SK-MEL-5 (cell line): ENCODE measurements around the gene MGARP. TPM values are rescaled to one million over a fixed set of nuclear protein-coding genes. Genes with fewer than 3 reads are reported as not detected.
"Not testable (repeated sequence)": the region's sequence is repeated elsewhere in the genome, so short reads cannot be mapped to it uniquely, and the experiment has no call there.

ENCODE experiments used
- DNase-seq: peaks from one replicate; pipeline ENCODE4 v3.0.0-alpha.2; 2016; ENCODE audit warnings: low read depth, low spot score
- in situ Hi-C: cut with HindIII; loops from 2 replicates; pipeline ENCODE4 v1.10.0; 2016; ENCODE audit warnings: low sequenced_read_pairs, high pct_unique_total_duplicates, low pct_unique_long_range_greater_than_20kb
- total RNA-seq: library from RNA; depleted of rRNA; stranded (reverse); fragments of >200 nt; shearing (Covaris generic); gene quantifications from 2 replicates; pipeline ENCODE4 v1.2.3, GENCODE V29; 2014

Gene MGARP
- total RNA-seq, 1 experiment from 2014 or later, result not detected

DNA sequence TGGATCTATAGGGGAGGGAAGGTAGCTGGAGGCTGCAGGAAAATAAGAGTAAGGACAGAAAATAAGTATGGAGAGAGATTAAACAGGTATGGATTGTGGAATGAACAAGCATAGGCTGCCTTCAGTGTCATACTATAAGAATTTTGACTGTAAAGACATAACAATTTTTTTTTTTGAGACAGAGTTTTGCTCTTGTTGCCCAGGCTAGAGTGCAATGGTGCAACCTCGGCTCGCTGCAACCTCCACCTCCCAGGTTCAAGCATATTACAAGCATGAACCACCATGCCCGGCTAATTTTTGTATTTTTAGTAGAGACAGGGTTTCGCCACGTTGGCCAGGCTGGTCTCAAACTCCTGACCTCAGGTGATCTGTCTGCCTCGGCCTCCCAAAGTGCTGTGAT is 24.4 kb downstream of the MGARP start:
- in situ Hi-C loops, DNase-seq: not testable (repeated sequence)

DNA sequence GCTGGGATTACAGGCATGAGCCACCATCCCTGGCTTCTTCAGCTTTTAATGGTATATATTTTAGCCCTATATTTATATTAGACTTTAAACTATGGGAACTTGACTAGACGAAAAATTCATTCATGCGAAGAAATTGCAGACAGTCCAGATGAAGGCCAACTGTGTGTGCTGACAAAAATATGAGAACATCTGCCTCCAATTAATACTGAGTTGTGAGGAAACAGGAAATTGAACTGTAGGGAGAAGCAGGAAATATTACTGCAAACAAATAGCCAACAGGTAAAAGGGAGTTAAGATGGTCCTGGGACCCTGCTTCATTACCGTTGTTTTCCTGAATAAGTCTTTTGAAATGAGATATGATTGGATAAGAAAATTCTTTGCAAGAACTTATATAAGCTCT is 26.3 kb downstream of the MGARP start:
- in situ Hi-C loops, result no loop called here

DNA sequence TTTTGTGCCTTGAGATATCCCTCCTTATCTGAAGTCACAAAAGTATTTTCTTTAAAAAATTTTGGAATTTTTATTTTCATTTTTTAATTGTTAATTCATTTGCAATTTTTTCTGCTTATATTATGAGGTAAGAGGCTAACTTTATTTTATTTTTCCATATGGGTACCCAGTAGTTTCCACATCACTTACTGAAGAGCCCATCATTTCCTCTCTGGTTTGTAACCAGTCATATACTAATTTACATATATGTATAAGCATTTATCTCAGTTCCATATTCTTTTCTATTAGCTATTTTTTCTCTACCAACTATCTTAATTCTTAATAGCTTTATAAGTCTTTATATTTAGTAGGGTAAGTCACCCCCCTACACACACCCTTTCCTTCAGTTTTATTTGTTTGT is 27.0 kb downstream of the MGARP start:
- in situ Hi-C loops, result no loop called here
- no peak for DNase-seq

More for the DNA sequence above, 26.3 kb downstream of the MGARP start:
- DNase-seq, result no peak

DNA sequence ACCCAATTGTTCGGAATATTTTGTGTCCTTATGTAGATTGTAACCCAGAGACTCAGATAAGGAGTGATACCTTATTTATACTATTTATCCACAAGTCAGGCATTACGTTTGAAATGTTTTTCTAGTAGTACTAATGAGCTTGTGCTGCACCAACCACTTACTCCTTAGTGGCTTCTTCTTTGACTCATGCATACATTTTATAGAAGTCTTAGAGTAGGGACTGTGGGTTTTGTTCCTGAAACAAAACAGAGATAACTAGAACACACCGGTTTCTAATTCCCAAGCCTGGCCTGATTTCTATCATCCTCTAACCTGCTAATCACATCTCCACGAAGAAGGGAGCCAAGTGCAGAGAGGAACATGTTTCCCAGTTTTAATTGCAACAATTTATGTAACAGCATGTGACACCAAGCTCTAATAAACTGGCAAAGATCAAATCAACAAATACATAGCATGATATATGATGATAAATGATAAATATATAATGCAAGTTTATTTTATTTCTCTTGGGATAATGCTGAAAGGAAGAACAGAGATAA is 32.3 kb downstream of the MGARP start:
- in situ Hi-C loops, result no loop called here
- DNase-seq, result no peak

DNA sequence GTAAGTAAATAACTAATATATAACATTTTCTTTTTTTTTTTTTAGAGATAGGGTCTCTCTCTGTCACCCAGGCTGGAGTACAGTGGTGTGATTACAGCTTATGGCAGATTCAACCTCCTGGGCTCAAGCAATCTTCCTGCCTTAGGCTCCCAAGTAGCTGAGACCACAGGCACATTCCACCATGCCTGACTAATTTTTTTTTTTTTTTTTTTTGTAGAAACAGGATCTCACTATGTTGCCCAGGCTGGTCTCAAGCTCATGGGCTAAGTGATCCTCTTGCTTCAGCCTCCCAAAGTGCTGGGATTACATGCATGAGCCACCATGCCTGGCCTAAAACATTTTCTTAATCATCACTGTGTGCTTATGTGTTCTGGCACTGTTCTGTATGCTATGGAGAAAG is 32.8 kb downstream of the MGARP start:
- in situ Hi-C loops, result no loop called here
- no peak for DNase-seq

DNA sequence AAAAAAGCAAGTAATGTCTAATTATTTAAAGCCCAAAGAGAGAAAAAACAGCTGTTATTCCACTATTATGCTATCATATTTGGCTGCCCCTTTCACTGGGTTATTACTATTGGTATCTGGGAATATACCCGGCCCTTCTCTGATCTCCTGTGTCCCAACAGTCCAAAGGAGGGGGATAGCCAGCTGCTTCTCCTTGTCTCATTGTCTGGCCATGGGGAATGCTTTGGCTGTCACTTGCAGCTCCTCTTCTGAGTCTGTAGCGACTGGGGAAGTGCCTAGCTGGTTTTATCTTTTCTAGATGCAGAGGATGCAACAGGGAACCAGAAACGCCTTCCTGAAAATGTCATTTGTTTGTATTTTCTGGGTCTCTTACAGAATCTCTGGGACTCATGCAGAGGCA is 33.9 kb downstream of the MGARP start:
- no peak for DNase-seq
- in situ Hi-C loops, result no loop called here

DNA sequence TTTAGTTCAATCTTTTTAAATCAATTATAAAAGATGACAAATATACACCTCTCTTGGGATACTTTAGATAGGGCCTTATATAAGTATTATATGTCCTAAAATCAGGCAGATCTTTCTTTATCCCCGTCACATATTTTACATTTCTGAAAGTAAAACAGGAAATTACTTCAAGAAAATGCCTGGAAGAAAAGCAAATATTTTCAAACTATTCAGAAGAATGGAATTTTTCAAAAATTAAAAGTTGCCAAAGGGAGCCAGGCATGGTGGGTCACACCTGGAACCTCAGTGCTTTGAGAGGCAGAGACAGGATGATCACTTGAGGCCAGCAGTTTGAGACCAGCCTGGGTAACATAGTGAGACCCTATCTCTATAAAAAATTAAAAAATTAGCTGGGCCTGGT is 34.4 kb downstream of the MGARP start:
- in situ Hi-C loops, result no loop called here
- DNase-seq, result no peak

DNA sequence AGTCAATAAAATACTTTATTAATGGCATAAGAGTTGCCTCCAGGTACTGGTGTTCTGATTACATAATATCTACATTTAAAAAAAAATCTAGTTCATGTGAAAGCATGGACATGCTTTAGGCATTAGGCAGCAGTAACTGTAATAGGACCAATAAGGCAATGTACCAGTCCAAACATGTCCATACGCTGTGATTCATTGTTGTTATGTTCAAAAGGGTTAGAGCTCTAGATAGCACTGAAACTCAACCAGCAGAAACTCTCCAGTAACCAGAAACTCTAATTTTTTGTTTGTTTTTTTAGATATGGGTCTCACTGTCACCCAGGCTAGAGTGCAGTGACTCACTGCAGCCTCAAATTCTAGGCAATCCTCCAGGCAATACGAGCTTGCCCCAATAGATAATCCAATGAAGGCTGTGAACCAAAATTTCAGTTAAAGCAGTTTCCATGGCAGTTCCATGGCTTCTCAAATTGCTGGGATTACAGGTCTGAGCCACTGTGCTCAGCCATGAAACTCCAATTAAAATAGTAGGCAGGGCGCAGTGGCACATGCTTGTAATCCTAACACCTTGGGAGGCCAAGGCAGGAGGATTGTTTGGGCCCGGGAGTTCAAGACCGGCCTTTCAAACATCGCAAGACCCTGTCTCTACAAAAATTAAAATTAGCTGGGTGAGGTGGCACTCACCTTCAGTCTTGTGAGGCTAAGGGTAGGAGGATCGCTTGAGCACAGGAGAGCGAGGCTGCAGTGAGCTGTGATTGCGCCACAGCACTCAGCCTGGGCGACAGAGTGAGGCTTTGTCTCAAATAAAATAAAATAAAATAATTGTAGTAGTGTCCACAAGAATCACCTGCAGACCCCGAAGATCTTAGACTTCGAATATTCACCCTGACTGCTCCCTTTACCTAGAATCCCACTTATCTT is 36.3 kb downstream of the MGARP start:
- in situ Hi-C loops, result no loop called here
- DNase-seq, result no peak

DNA sequence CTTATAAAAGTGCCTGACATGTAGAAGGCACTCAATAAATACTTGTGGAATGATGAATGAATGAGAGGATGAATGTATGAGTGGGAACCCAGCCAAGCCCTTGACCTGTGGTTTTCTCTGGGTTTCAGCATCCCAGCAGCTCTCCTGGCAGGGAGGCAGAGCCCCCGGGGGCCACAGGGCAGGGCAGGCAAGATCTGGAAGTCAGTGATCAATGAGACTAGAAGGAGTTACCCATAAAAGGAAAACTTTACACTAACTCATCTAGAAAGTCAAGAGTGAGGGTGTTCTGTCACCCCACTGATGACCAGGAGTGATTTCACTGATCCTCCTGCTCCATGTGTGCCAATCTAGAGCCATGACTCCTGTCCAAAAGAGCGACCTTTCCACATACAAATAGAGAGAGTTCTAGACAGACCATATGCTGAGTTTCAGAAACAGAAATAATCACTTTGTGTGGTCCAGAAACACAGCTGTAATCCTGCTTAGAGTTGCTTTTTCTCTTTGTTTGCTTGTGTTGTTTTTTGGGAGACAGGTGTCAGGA is 37.4 kb downstream of the MGARP start:
- in situ Hi-C loops, result no loop called here
- no peak for DNase-seq

DNA sequence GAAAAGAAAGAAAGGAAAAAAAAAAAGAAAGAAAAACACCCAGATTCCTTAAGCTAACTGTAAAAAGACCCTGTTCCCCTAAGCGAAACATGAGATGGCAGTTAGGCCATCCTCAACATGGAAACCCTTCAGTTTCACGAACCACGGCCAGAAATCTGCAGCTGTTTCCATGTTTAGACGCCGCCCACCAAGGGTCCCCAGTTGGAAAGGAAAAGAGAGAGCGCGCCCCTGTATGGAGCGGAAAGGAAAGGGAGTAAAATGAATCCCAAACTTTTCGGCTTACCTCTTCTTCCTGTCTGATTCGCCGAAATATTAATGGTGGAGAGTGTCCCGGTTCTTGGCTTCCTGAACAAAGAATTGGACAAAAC is 38.3 kb downstream of the MGARP start:
- in situ Hi-C loops, result no loop called here
- no peak for DNase-seq

DNA sequence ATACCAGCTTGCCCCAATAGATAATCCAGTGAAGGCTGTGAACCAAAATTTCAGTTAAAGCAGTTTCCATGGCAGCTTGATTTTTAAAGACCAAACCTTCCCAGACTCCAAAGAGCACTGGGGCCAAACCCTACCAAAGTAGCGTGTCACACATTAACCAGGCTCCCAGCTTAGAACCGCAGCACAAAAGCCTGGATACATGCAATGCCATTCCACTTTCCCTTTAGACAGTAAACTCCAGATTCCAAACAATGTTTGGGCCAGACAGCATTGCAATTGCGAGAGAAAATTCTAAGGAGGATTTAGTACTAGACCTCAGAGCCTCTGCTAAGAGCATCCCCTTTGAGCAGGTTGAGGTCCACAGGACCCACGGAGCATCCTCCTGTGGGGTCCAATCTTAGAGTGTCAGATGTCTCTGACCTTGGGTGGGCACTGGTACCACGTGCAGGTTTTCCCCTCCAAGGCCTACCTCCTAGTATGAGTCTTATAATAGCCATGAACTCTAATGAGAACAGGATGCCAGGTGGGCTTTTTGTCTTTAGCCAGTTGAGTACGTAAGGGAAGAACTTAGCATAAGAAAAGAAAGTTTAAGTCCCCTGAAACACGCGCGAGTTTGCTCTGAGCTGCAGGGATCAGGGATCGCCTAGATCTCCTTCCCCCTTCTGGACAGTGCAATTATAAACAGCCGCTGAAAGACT is 38.8 kb downstream of the MGARP start:
- DNase-seq, result no peak
- in situ Hi-C loops, result no loop called here

DNA sequence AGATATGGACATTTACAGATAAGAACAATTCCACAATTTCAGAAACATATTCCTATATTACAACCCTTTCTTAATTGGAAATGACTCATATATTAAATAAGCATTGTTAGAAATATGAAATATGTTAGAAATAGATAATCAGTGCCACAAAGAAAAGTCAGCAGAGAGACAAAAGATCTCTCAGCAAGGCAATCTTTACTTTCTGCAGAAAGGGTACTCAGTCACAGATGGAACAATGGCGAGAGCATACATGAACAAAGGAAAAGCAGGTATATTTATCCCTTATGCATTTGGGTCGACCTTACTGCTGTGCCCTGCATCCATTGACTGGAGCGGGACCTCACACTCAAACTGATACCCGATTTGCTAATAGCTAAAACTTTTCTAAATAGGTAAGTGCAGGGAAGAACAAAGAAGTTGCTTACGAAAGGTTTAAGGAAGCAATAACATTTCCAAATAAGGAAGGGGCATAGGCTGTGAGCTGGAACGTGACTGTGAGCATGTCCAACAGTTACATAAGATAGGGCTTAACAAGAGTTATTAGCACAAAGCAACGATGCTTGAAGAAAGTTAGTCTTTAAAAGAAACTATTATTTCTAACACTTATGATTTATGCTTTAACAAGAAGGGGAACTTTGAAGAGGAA is 40.8 kb downstream of the MGARP start:
- DNase-seq, result no peak
- in situ Hi-C loops, result no loop called here

DNA sequence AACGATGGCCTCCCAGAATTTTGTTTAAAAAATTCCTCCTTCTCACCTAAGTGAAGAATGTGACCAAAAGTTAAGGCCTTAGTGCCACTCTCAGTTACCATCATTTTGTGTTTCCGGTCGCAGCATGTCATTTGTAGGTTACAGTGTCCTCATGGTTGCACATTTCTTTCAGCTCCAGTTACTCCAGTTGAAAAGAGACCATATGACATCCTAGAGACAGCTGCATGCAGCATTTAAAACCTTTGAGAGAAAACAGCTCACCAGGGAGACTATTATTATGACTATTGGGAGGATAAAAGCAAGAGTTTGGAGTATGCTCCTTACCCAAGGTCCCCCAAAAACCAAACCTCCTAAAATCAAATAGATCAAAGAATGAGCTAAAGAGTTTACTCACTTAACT is 45.8 kb downstream of the MGARP start:
- DNase-seq, result no peak
- in situ Hi-C loops, result no loop called here

DNA sequence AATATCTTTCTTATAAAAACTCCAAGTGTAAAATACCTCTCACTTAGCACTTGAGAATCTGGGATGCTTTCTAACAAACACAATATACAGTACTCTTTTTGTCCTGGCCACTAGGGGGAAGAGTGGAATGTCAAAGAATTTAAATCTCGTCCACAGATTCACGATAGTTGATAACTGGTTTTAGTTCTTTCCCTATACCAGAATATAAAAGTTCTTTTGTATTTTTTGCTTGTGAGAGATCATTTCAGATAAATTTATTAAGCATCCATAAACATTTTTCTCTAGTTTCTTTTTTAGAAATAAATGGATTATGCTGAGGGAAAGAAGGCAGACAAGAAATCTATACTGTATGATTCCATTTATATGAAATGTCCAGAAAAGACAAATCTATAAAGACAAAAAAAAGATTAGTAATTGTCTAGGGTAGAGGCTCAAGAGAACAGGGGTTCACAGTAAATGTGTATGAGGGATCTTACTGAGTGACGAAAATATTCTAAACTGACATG is 50.4 kb downstream of the MGARP start:
- in situ Hi-C loops, result no loop called here

DNA sequence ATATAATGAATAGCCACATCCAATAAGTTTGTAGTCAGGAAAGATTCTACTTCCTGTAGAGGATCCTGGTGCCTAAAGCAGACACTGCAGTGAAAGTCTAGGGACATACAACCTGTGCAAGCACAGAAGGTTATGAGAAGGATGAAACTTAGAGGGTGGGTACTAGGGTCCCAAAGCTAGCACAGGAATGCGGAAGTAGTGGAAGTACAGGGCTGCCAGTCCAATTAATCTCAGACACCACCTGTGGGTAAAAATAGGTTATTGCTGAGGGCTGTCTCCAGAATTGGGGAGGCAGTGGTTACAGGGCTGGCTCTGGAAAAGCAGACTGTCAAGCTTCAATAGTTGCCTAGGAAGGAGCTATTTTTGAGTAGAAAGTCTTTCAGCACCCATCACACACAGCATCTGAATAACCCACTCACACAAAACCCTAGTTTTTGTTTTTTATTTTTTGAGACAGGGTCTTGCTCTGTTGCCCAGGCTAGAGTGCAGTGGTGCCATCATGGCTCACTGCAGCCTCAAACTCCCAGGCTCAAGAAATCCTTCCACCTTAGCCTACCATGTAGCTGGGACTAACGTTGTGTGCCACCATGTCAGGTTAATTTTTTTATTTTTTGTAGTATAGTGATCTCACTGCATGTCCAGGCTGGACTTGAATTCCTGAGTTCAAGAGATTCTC is 52.2 kb downstream of the MGARP start:
- in situ Hi-C loops, result no loop called here
- no peak for DNase-seq

More for the DNA sequence above, 50.4 kb downstream of the MGARP start:
- peak; percentile 68 for DNase-seq

DNA sequence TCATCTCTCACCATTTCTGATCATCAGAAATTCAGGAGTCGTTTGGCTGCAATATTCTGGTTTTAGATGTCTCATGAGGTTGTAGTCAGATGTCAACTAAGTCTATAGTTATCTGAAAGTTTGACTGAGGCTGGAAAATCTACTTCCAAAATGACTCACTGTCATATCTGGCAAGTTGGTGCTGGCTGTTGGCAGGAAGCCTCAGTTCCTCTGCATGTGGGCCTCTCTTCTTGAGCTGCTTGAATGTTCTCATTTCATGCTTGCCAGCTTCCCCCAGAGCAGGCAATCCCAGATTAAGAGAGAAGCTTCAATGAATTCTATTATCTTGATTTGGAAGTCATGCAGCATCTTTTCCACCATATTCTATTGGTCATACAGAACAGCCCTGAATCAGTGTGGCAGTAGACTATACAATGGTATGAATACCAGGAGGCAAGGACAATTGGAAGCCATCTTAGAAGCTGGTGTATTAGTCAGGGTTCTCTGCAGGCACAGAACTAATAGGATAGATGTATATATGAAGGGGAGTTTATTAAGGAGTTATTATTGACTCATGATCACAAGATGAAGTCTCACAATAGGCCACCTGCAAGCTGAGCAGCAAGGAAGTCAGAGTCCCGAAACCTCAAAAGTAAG is 56.2 kb downstream of the MGARP start:
- in situ Hi-C loops, result no loop called here
- DNase-seq, result peak; percentile 20

DNA sequence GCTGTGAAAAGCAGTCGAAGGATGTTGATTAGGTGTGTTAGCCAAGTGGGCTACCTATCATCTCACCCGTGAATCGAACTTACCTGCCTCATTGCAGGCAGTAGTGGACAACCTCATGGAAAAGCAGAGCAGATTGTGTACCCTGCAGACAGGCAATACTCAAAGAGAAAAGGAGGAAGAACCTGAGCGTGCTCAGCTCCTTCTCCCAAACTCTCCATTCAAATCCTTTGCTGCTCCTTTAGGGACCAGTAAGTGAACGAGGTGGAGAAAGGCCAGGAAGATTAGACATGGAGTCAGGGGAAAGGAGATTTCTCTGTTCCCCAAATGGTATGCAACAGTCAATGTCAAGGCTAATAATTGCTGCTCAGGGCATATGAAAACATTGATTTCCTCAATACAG is 57.8 kb downstream of the MGARP start:
- no peak for DNase-seq
- in situ Hi-C loops, result no loop called here
